Endodermal cell (in vitro differentiated cells): ENCODE results near the gene B4GALNT3. TPM values are rescaled to one million over a fixed set of nuclear protein-coding genes. Genes with fewer than 3 reads are reported as not detected.

Experiments used
- DNase-seq: peaks from one replicate; pipeline ENCODE4 v3.0.0-alpha.2; 2017
- H3K27ac ChIP-seq: 2 replicates; pipeline ENCODE4 v1.5.1; 2013; ENCODE audit warnings: mild to moderate bottlenecking, low read depth, low read length, moderate library complexity
- H3K27me3 ChIP-seq: 2 replicates; pipeline ENCODE4 v1.6.1; 2013; ENCODE audit warnings: mild to moderate bottlenecking, low read length, moderate library complexity; ENCODE audit not compliant: insufficient read depth, control insufficient read depth, poor library complexity, severe bottlenecking
- H3K36me3 ChIP-seq: 2 replicates; pipeline ENCODE4 v1.7.0; 2013; ENCODE audit warnings: mild to moderate bottlenecking, low read length, moderate library complexity; ENCODE audit not compliant: control insufficient read depth, insufficient read depth
- H3K4me1 ChIP-seq: one replicate; pipeline ENCODE4 v1.7.0; 2013; ENCODE audit warnings: low read length; ENCODE audit not compliant: control insufficient read depth, insufficient read depth
- H3K4me3 ChIP-seq: 2 replicates; pipeline ENCODE4 v1.5.1; 2013; ENCODE audit warnings: mild to moderate bottlenecking, low read length, moderate library complexity
- H3K9ac ChIP-seq: 2 replicates; pipeline ENCODE4 v1.6.1; 2013; ENCODE audit warnings: mild to moderate bottlenecking, low read length, moderate library complexity; ENCODE audit not compliant: poor library complexity, severe bottlenecking; ENCODE audit errors: extremely low read depth
- H3K9me3 ChIP-seq: 2 replicates; pipeline ENCODE4 v1.6.1; 2013; ENCODE audit warnings: mild to moderate bottlenecking, low read length, moderate library complexity; ENCODE audit not compliant: control insufficient read depth
- H3K27ac Mint-ChIP-seq: 2 replicates; pipeline ENCODE4 v1.8.0; 2020; ENCODE audit warnings: mixed read lengths
- H3K27me3 Mint-ChIP-seq: 2 replicates; pipeline ENCODE4 v1.8.0; 2021; ENCODE audit warnings: mild to moderate bottlenecking, mixed read lengths; ENCODE audit not compliant: insufficient read depth
- H3K36me3 Mint-ChIP-seq: 2 replicates; pipeline ENCODE4 v1.8.0; 2020; ENCODE audit warnings: low read depth, mixed read lengths
- H3K4me1 Mint-ChIP-seq: 2 replicates; pipeline ENCODE4 v1.8.0; 2020; ENCODE audit warnings: mixed read lengths
- H3K4me3 Mint-ChIP-seq: 2 replicates; pipeline ENCODE4 v1.8.0; 2020; ENCODE audit warnings: mild to moderate bottlenecking, moderate library complexity, mixed read lengths
- H3K9me3 Mint-ChIP-seq: 2 replicates; pipeline ENCODE4 v1.8.0; 2020; ENCODE audit warnings: mild to moderate bottlenecking, mixed read lengths
- CTCF ChIP-seq: fragments of 200-600 bp; sonication (generic); conservative IDR thresholded peaks from 2 replicates; pipeline ENCODE4 v1.5.0; 2021; ENCODE audit warnings: antibody characterized with exemption, mild to moderate bottlenecking
- WGBS, 2 experiments: methylation state at CpG; one replicate each; pipeline versions ENCODE4 v1.1.5 to v1.1.7; 2013; ENCODE audit warnings: missing lambda C conversion rate in 2 of 2, mixed read lengths in 1 of 2; ENCODE audit not compliant: insufficient coverage in 1 of 2, insufficient read length in 1 of 2; 5-methylcytosine and 5-hydroxymethylcytosine counted together
- total RNA-seq, 2 donors: library from RNA; stranded (reverse); fragmentation: NEBNext Ultra II Directional in 1 of 2; extraction: Animal tissue kit (Norgen Biotek cat#: 25700) in 1 of 2; gene quantifications; 2 replicates in 1 of 2; 3 replicates in 1 of 2; pipeline ENCODE4 v1.2.1, GENCODE V29; 2021

The B4GALNT3 gene
- total RNA-seq, 2 donors from 2014 or later: 61.5 to 155 TPM

- H3K9me3 ChIP-seq: no peaks in the 10 kb centered on the region
- H3K27me3 ChIP-seq: no peaks in the 10 kb centered on the region
- Mint-ChIP-seq H3K4me3 (peak overlapping the region; percentile 37), H3K4me1 (peaks cover 65% of the 10 kb centered on the region), H3K27ac (peak overlapping the region; percentile 71), H3K9me3 (peaks cover 15% of the 10 kb centered on the region), H3K27me3 (no peaks in the 10 kb centered on the region), H3K36me3 (peaks cover 34% of the 10 kb centered on the region)
- peak; percentile 81 for DNase-seq
- H3K4me1 ChIP-seq: peaks cover 29% of the 10 kb centered on the region
- no peak overlapping the region for H3K9ac ChIP-seq
- H3K27ac ChIP-seq: no peak overlapping the region
- H3K36me3 ChIP-seq: peaks cover 13% of the 10 kb centered on the region
- no peak for TF ChIP-seq CTCF
- no peak overlapping the region for H3K4me3 ChIP-seq
- 50 to 75% methylated on average over 1 to 5 of the region's 5 CpGs for WGBS, 2 experiments
Observed at GRCh38 chr12:508795-509194, 49.1 kb downstream of the B4GALNT3 start.

- H3K36me3 Mint-ChIP-seq: peaks cover 37% of the 10 kb centered on the region
Observed at GRCh38 chr12:509500-509899, 49.8 kb downstream of the B4GALNT3 start.

GRCh38 chr12:510071-510825 is 50.5 kb downstream of the B4GALNT3 start:
- H3K4me1 ChIP-seq: peaks cover 29% of the 10 kb centered on the region
- Mint-ChIP-seq H3K9me3 (peaks cover 17% of the 10 kb centered on the region), H3K4me1 (peaks cover 62% of the 10 kb centered on the region), H3K4me3 (peak overlapping the region; percentile 37), H3K27me3 (no peaks in the 10 kb centered on the region), H3K27ac (peak overlapping the region; percentile 71), H3K36me3 (peaks cover 32% of the 10 kb centered on the region)
- H3K27ac ChIP-seq: peak overlapping the region; percentile 58
- TF ChIP-seq CTCF: peak; percentile 35
- H3K9me3 ChIP-seq: no peaks in the 10 kb centered on the region
- peak; percentile 96 for DNase-seq
- H3K4me3 ChIP-seq: peak overlapping the region; percentile 74
- H3K27me3 ChIP-seq: no peaks in the 10 kb centered on the region
- WGBS, 2 experiments: 19 to 26% methylated on average over 8 to 12 of the region's 12 CpGs
- peak overlapping the region; percentile 6 for H3K9ac ChIP-seq
- H3K36me3 ChIP-seq: peaks cover 12% of the 10 kb centered on the region

More at GRCh38 chr12:509500-509899, 49.8 kb downstream of the B4GALNT3 start:
- H3K27me3 ChIP-seq: no peaks in the 10 kb centered on the region
- TF ChIP-seq CTCF: no peak
- H3K4me3 Mint-ChIP-seq: peak overlapping the region; percentile 37
- peaks cover 29% of the 10 kb centered on the region for H3K4me1 ChIP-seq
- peaks cover 17% of the 10 kb centered on the region for H3K9me3 Mint-ChIP-seq
- no peaks in the 10 kb centered on the region for H3K9me3 ChIP-seq
- WGBS, 2 experiments: 35 to 39% methylated on average over 4 to 5 of the region's 5 CpGs
- peak overlapping the region; percentile 74 for H3K4me3 ChIP-seq
- H3K27ac Mint-ChIP-seq: peak overlapping the region; percentile 71
- H3K36me3 ChIP-seq: peaks cover 13% of the 10 kb centered on the region
- peak overlapping the region; percentile 6 for H3K9ac ChIP-seq
- H3K27me3 Mint-ChIP-seq: no peaks in the 10 kb centered on the region
- H3K4me1 Mint-ChIP-seq: peaks cover 67% of the 10 kb centered on the region
- peak; percentile 91 for DNase-seq
- H3K27ac ChIP-seq: peak overlapping the region; percentile 16
